ENCODE results near the gene CTTNBP2.

The CTTNBP2 gene

GRCh38 chr7:117793976-117794375 is 79.3 kb downstream of the CTTNBP2 start:
- no peaks in the 10 kb centered on the region for H3K36me3 Mint-ChIP-seq
- no peak for DNase-seq
- no peak overlapping the region for H3K27ac Mint-ChIP-seq
- H3K4me3 Mint-ChIP-seq: no peak overlapping the region
- H3K4me1 Mint-ChIP-seq: no peaks in the 10 kb centered on the region
- CTCF ChIA-PET: no interaction called here
- H3K9me3 Mint-ChIP-seq: no peaks in the 10 kb centered on the region
- peaks cover 10% of the 10 kb centered on the region for H3K27me3 Mint-ChIP-seq

DNA sequence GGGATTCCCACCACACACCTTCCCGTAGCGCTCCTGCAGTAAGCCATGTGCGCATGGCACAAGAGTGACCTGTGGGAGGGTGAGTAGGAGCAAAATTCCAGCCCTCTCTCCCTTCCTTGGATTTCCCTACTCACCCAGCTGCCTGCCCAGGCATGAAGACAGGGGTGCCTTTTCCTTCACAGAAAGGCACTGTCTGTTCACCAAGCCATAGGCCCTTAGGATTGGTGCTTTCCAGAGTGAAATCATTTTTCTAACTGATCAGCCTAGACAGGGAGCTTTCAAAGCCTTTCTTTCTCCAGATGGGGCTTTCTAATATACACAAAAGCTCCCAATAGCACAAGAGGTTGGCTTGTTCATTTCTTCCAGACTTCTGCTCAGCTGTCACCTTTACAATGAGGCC is 79.7 kb downstream of the CTTNBP2 start:
- Mint-ChIP-seq H3K4me3 (no peak overlapping the region), H3K36me3 (no peaks in the 10 kb centered on the region), H3K9me3 (no peaks in the 10 kb centered on the region), H3K4me1 (no peaks in the 10 kb centered on the region), H3K27ac (no peak overlapping the region), H3K27me3 (peaks cover 10% of the 10 kb centered on the region)
- no peak for DNase-seq
- CTCF ChIA-PET: no interaction called here

DNA sequence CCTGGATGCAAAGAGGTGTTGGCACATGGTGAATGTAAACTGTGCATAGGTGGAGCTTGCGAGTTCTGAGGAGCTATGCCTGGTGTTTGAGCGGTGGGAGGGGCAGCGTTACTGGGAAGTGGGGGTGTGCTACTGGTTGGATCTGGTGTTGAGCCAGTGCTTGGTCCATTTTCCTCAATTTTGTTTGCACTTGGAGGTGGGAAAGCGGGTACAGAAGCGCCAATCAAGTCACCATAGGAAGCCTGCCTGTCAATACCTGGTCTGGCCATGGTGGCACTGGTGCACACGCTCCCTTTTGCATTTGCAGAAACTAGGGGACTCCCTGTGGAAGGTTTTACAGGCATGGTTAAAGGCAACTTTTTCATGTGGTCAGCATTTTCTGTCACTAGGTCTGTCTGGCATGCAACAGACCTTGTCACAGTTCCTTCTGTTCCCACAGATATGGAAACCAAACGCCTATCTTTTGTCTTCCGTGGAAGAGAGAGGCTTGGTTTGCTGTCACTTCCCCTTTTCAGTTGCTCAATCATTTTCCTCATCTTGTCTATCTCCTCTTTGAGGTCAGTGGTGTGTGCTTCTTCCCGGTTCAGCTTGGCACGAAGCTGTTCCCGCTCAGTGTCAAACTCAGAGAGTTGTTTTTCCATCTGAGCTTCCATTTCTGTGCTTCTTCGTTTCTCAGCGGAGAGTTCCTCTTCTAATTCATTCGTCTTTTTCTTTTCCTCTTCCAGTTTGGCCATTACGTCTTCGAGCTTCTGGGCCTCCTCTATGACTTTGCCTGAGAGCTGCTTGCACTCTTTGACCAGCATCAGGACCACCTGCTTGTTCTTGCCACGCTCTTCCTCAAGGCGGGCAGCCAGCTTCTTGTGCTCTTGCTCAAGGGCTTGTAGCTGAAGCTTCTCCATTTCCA is 81.1 kb downstream of the CTTNBP2 start:
- no peaks in the 10 kb centered on the region for H3K4me1 Mint-ChIP-seq
- DNase-seq: no peak
- CTCF ChIA-PET: no interaction called here
- H3K27me3 Mint-ChIP-seq: peaks cover 10% of the 10 kb centered on the region
- no peak overlapping the region for H3K4me3 Mint-ChIP-seq
- H3K9me3 Mint-ChIP-seq: no peaks in the 10 kb centered on the region
- H3K27ac Mint-ChIP-seq: no peak overlapping the region
- no peaks in the 10 kb centered on the region for H3K36me3 Mint-ChIP-seq

DNA sequence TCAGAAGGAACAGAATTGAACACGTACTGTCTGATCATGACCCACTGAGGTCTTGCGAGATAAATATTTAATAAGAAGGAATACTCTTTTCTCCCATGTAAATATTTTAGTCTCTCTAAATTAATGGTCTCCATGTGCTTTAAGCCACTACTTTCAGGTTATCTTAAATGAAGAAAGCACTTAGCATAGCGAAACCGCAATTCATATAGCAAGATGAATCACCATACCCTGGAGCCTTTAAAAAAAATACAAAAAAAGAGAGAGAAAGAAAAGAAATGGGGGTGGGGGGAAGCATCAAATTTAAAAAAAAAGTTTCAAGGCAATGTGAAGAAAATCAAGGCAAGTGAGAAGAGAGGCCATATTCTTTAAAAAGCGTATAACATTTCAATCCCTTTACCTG is 82.5 kb downstream of the CTTNBP2 start:
- H3K36me3 Mint-ChIP-seq: no peaks in the 10 kb centered on the region
- H3K27me3 Mint-ChIP-seq: peaks cover 10% of the 10 kb centered on the region
- H3K4me1 Mint-ChIP-seq: no peaks in the 10 kb centered on the region
- CTCF ChIA-PET: no interaction called here
- no peaks in the 10 kb centered on the region for H3K9me3 Mint-ChIP-seq
- H3K27ac Mint-ChIP-seq: no peak overlapping the region
- H3K4me3 Mint-ChIP-seq: no peak overlapping the region
- no peak for DNase-seq

DNA sequence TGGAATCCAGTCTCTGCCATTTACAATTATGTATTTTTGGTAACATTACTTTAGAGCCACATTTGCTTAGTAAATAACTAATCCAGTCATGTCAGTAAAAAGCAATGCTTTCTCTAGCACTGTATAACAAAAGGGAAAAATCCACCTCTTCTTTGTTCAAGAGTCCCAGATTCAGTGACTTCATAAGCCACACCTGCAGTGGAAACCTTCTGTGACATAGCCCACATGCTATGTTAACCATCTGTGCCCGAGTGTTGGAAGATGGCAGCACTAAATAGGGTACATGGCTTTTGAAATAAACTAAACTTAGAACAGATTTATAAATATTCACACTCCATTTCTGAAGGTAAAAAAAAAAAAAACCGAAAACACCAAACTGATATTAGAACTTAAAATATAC is 83.0 kb downstream of the CTTNBP2 start:
- Mint-ChIP-seq H3K4me1 (no peaks in the 10 kb centered on the region), H3K4me3 (no peak overlapping the region), H3K27ac (no peak overlapping the region), H3K27me3 (peaks cover 10% of the 10 kb centered on the region), H3K36me3 (no peaks in the 10 kb centered on the region), H3K9me3 (no peaks in the 10 kb centered on the region)
- no peak for DNase-seq
- CTCF ChIA-PET: no interaction called here

- no peak overlapping the region for H3K4me3 Mint-ChIP-seq
These were observed 87.8 kb downstream of the CTTNBP2 start for GRCh38 chr7:117785431-117785830.

GRCh38 chr7:117784315-117784714 is 88.9 kb downstream of the CTTNBP2 start:
- Mint-ChIP-seq H3K36me3 (no peaks in the 10 kb centered on the region), H3K27me3 (no peaks in the 10 kb centered on the region), H3K27ac (no peak overlapping the region), H3K4me1 (no peaks in the 10 kb centered on the region), H3K4me3 (no peak overlapping the region), H3K9me3 (no peaks in the 10 kb centered on the region)
- DNase-seq: no peak
- CTCF ChIA-PET: no interaction called here

More at GRCh38 chr7:117785431-117785830, 87.8 kb downstream of the CTTNBP2 start:
- Mint-ChIP-seq H3K27me3 (no peaks in the 10 kb centered on the region), H3K9me3 (no peaks in the 10 kb centered on the region), H3K4me1 (no peaks in the 10 kb centered on the region), H3K36me3 (no peaks in the 10 kb centered on the region), H3K27ac (no peak overlapping the region)
- no peak for DNase-seq
- CTCF ChIA-PET: no interaction called here

GRCh38 chr7:117782761-117783160 is 90.5 kb downstream of the CTTNBP2 start:
- CTCF ChIA-PET: no interaction called here
- Mint-ChIP-seq H3K4me1 (no peaks in the 10 kb centered on the region), H3K36me3 (no peaks in the 10 kb centered on the region), H3K27ac (no peak overlapping the region), H3K9me3 (no peaks in the 10 kb centered on the region), H3K27me3 (no peaks in the 10 kb centered on the region), H3K4me3 (no peak overlapping the region)
- no peak for DNase-seq

- Mint-ChIP-seq H3K4me1 (no peaks in the 10 kb centered on the region), H3K27me3 (no peaks in the 10 kb centered on the region), H3K27ac (no peak overlapping the region), H3K36me3 (no peaks in the 10 kb centered on the region), H3K4me3 (no peak overlapping the region), H3K9me3 (no peaks in the 10 kb centered on the region)
- no peak for DNase-seq
- CTCF ChIA-PET: no interaction called here
These were observed 91.5 kb downstream of the CTTNBP2 start for GRCh38 chr7:117781707-117782106.

DNA sequence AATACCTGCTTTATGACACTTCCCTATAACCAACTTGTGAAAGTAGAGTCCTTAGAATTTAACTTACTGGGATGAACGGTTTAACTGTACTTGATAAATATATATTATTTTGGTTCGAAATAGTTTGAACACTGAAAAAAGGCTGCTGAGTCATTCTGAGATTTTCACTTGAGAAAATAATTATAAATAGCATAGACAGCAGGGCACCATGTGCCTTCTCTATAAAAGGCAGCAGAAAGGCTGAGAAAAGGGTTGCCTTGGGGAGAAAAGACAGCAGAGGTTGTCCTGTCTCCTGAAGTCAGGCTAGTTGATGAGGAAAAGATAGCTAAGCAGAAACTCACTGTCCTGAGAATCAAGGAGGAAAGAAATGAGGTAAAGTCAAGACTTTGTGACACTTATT is 92.4 kb downstream of the CTTNBP2 start:
- Mint-ChIP-seq H3K27ac (no peak overlapping the region), H3K4me1 (no peaks in the 10 kb centered on the region), H3K4me3 (no peak overlapping the region), H3K27me3 (no peaks in the 10 kb centered on the region), H3K36me3 (no peaks in the 10 kb centered on the region), H3K9me3 (no peaks in the 10 kb centered on the region)
- CTCF ChIA-PET: no interaction called here
- no peak for DNase-seq

DNA sequence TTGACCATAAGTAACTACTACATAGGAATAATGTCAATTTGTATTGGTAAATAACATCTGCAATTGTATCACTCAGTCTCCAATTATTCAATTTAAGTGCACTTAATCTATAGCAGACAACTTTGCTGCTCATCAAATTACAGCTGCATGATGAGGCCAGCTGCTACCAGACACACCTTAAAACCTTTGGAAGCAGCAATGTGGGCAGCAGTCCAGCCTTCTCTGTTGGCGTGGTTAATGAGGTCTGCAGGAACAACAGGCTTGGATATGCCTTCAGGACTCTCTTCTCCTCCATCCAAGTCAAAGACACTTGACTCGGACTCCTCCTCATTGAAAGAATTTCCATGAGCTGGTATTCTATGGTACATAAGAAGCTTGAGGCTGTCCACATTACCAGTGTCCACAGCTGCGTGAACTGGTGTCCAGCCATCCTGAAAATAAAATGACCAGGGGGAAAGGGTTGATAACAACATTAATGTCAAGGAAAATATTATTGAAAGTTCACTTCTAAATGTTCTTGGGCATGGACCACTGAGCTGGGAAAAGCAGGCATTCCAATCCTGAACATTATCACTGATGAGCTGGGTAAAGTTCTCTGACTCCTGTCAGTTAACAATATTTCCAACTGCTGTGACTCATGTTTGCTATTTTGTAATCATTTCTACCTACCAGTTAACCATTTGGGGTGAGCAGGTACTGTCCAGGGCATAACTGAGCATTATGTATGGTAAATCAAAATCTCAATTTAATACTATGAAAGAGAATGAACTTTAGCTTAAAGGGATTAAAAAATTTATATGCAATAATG is 95.7 kb downstream of the CTTNBP2 start:
- CTCF ChIA-PET: no interaction called here
- H3K9me3 Mint-ChIP-seq: no peaks in the 10 kb centered on the region
- DNase-seq: no peak
- no peaks in the 10 kb centered on the region for H3K36me3 Mint-ChIP-seq
- no peak overlapping the region for H3K4me3 Mint-ChIP-seq
- H3K27me3 Mint-ChIP-seq: no peaks in the 10 kb centered on the region
- H3K27ac Mint-ChIP-seq: no peak overlapping the region
- H3K4me1 Mint-ChIP-seq: no peaks in the 10 kb centered on the region

DNA sequence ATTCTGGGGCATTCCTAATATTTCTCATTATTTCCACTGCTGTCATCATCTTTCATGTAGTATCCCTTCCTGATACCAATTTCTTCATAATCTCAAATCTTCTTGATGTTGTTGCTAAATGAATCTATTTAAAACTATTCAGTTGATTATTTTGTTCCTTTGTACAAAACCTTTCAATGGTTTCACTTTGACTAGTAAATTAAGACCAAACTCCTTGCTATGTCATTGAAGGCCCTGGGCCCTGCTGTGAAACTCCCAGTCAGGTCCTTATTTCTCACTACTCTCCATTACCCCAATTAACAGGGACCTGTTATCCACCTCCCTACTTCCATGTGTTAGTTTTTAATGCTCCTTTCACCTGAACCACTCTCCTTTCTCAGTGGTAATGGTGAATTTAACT is 97.0 kb downstream of the CTTNBP2 start:
- Mint-ChIP-seq H3K27me3 (no peaks in the 10 kb centered on the region), H3K4me1 (no peaks in the 10 kb centered on the region), H3K4me3 (no peak overlapping the region), H3K27ac (no peak overlapping the region), H3K36me3 (no peaks in the 10 kb centered on the region), H3K9me3 (no peaks in the 10 kb centered on the region)
- CTCF ChIA-PET: no interaction called here
- no peak for DNase-seq

DNA sequence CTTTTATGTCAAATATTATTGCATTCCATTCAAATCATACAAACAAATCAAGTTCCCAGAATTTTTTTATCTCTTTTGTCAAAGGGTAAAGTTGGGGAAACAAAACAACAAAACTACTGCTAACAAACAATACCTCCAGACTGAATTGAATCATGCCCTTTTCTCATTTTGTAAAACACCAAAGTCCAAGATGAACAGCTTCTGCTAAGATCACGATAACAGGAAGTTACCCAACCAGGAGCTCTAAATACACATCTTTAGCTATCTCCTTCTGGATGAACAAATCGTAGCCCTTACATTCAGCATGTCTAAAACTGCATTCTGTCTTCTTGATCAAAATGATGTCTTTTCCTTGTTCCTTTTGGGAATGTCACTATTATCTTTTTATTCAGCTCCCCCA is 97.4 kb downstream of the CTTNBP2 start:
- no peak for DNase-seq
- Mint-ChIP-seq H3K36me3 (no peaks in the 10 kb centered on the region), H3K4me3 (no peak overlapping the region), H3K4me1 (no peaks in the 10 kb centered on the region), H3K27ac (no peak overlapping the region), H3K27me3 (no peaks in the 10 kb centered on the region), H3K9me3 (no peaks in the 10 kb centered on the region)
- CTCF ChIA-PET: no interaction called here

GRCh38 chr7:117774943-117775342 is 98.3 kb downstream of the CTTNBP2 start:
- Mint-ChIP-seq H3K27ac (no peak overlapping the region), H3K9me3 (no peaks in the 10 kb centered on the region), H3K27me3 (no peaks in the 10 kb centered on the region), H3K4me1 (no peaks in the 10 kb centered on the region), H3K4me3 (no peak overlapping the region), H3K36me3 (no peaks in the 10 kb centered on the region)
- CTCF ChIA-PET: no interaction called here
- no peak for DNase-seq

- no peak for DNase-seq
- H3K4me3 Mint-ChIP-seq: no peak overlapping the region
- H3K27ac Mint-ChIP-seq: no peak overlapping the region
- H3K4me1 Mint-ChIP-seq: no peaks in the 10 kb centered on the region
- no peaks in the 10 kb centered on the region for H3K36me3 Mint-ChIP-seq
- H3K27me3 Mint-ChIP-seq: no peaks in the 10 kb centered on the region
- H3K9me3 Mint-ChIP-seq: no peaks in the 10 kb centered on the region
- CTCF ChIA-PET: no interaction called here
These were observed 100.8 kb downstream of the CTTNBP2 start for GRCh38 chr7:117772421-117772820.
